GM21515 (cell line): Measurements from ENCODE around the gene RHAG.
A peak's percentile ranks its signal among the peaks of the same experiment; 100 is the strongest.
"Not testable (repeated sequence)": the region's sequence is repeated elsewhere in the genome, so short reads cannot be mapped to it uniquely, and the experiment has no call there.

Source experiments
- ATAC-seq: cut with Tn5 transposase; IDR thresholded peaks from one replicate; pipeline ENCODE4 v1.9.1; 2021; ENCODE audit not compliant: unreplicated experiment

The RHAG gene

GRCh38 chr6:49635978-49636712, 494 bp downstream of the RHAG start:
- ATAC-seq: no peak

- no peak for ATAC-seq
Observed at GRCh38 chr6:49635480-49635879, 1.2 kb downstream of the RHAG start.

GRCh38 chr6:49634836-49635218, 1.8 kb downstream of the RHAG start:
- ATAC-seq: no peak

GRCh38 chr6:49634092-49634835, 2.4 kb downstream of the RHAG start:
- ATAC-seq: no peak

GRCh38 chr6:49633541-49633940, 3.1 kb downstream of the RHAG start:
- no peak for ATAC-seq

GRCh38 chr6:49632727-49633126, 3.9 kb downstream of the RHAG start:
- no peak for ATAC-seq

GRCh38 chr6:49629485-49630088, 7.1 kb downstream of the RHAG start:
- not testable (repeated sequence) for ATAC-seq

GRCh38 chr6:49626811-49627210, 9.8 kb downstream of the RHAG start:
- no peak for ATAC-seq

- ATAC-seq: no peak
Observed at GRCh38 chr6:49618257-49618656, 18.4 kb downstream of the RHAG start.

GRCh38 chr6:49614144-49614543, 22.5 kb downstream of the RHAG start:
- ATAC-seq: not testable (repeated sequence)

GRCh38 chr6:49609285-49609684, 27.4 kb downstream of the RHAG start:
- no peak for ATAC-seq

- ATAC-seq: not testable (repeated sequence)
Observed at GRCh38 chr6:49608275-49608674, 28.4 kb downstream of the RHAG start.

- no peak for ATAC-seq
Observed at GRCh38 chr6:49607391-49607982, 29.2 kb downstream of the RHAG start.

- ATAC-seq: peak; percentile 95
Observed at GRCh38 chr6:49606721-49607390, 29.8 kb downstream of the RHAG start.

GRCh38 chr6:49604080-49604479, 32.6 kb downstream of the RHAG start:
- ATAC-seq: not testable (repeated sequence)

- ATAC-seq: not testable (repeated sequence)
Observed at GRCh38 chr6:49587262-49587661, 49.4 kb downstream of the RHAG start.

GRCh38 chr6:49582529-49582928, 54.1 kb downstream of the RHAG start:
- ATAC-seq: no peak

GRCh38 chr6:49579649-49580048, 57.0 kb downstream of the RHAG start:
- no peak for ATAC-seq

- no peak for ATAC-seq
Observed at GRCh38 chr6:49576618-49577017, 60.0 kb downstream of the RHAG start.

- ATAC-seq: no peak
Observed at GRCh38 chr6:49570474-49571079, 66.1 kb downstream of the RHAG start.

GRCh38 chr6:49565855-49566254, 70.8 kb downstream of the RHAG start:
- ATAC-seq: no peak
